ENCODE measurements around the gene CD59. TPM values are rescaled to one million over a fixed set of nuclear protein-coding genes. Genes with fewer than 3 reads are reported as not detected.

Gene CD59
- total RNA-seq, 2 donors from 2014 or later, result 368 to 529 TPM

GRCh38 chr11:33674035-33674814 is 62.0 kb downstream of the CD59 start:
- Histone ChIP-seq H3K4me1 (ENCODE audit: control insufficient read depth in 1 of 2, low read depth in 2 of 2) (no peaks in the 10 kb centered on the region), H3K27me3 (replicated peaks; ENCODE audit: insufficient read depth) (no peaks in the 10 kb centered on the region), H3K36me3 (no peaks in the 10 kb centered on the region), H3K27ac (no peak overlapping the region), H3K4me3 (no peak overlapping the region), H3K9me3 (no peaks in the 10 kb centered on the region)
- TF ChIP-seq CTCF (IDR thresholded peaks at IDR 0.05), result no peak
- ATAC-seq (ENCODE audit: insufficient number of reproducible peaks, low FRiP score, low read depth), result no peak
- no peak for DNase-seq (ENCODE audit: low spot score)

GRCh38 chr11:33672273-33672672 is 64.0 kb downstream of the CD59 start:
- no peaks in the 10 kb centered on the region for H3K27me3 ChIP-seq (replicated peaks; ENCODE audit: insufficient read depth)
- H3K4me1 ChIP-seq (ENCODE audit: control insufficient read depth in 1 of 2, low read depth in 2 of 2), result no peaks in the 10 kb centered on the region
- no peak overlapping the region for H3K27ac ChIP-seq
- no peak overlapping the region for H3K4me3 ChIP-seq
- DNase-seq (ENCODE audit: low spot score) (no peak), ATAC-seq (ENCODE audit: insufficient number of reproducible peaks, low FRiP score, low read depth) (no peak)
- no peaks in the 10 kb centered on the region for H3K9me3 ChIP-seq
- no peak for TF ChIP-seq CTCF (IDR thresholded peaks at IDR 0.05)
- no peaks in the 10 kb centered on the region for H3K36me3 ChIP-seq

GRCh38 chr11:33670250-33671011 is 65.8 kb downstream of the CD59 start:
- H3K4me1 ChIP-seq (ENCODE audit: control insufficient read depth in 1 of 2, low read depth in 2 of 2), result no peaks in the 10 kb centered on the region
- H3K36me3 ChIP-seq, result no peaks in the 10 kb centered on the region
- no peak overlapping the region for H3K4me3 ChIP-seq
- ATAC-seq (ENCODE audit: insufficient number of reproducible peaks, low FRiP score, low read depth), result no peak
- no peaks in the 10 kb centered on the region for H3K9me3 ChIP-seq
- H3K27me3 ChIP-seq (replicated peaks; ENCODE audit: insufficient read depth), result no peaks in the 10 kb centered on the region
- no peak overlapping the region for H3K27ac ChIP-seq
- TF ChIP-seq CTCF (IDR thresholded peaks at IDR 0.05), result no peak
- DNase-seq (ENCODE audit: low spot score), result no peak

- Histone ChIP-seq H3K9me3 (no peaks in the 10 kb centered on the region), H3K36me3 (no peaks in the 10 kb centered on the region), H3K27me3 (replicated peaks; ENCODE audit: insufficient read depth) (no peaks in the 10 kb centered on the region), H3K4me1 (ENCODE audit: control insufficient read depth in 1 of 2, low read depth in 2 of 2) (no peaks in the 10 kb centered on the region), H3K27ac (no peak overlapping the region), H3K4me3 (no peak overlapping the region)
- ATAC-seq (ENCODE audit: insufficient number of reproducible peaks, low FRiP score, low read depth) (no peak), DNase-seq (ENCODE audit: low spot score) (no peak)
- no peak for TF ChIP-seq CTCF (IDR thresholded peaks at IDR 0.05)
These were observed 66.5 kb downstream of the CD59 start for GRCh38 chr11:33669598-33670249.
